Naive thymus-derived CD4-positive, alpha-beta T cell (primary cell): ENCODE data around the gene CEL. TPM values are rescaled to one million over a fixed set of nuclear protein-coding genes. Genes with fewer than 3 reads are reported as not detected.
"Not testable (repeated sequence)": the region's sequence is repeated elsewhere in the genome, so short reads cannot be mapped to it uniquely, and the experiment has no call there.

ENCODE experiments used
- ATAC-seq: fragments of 150-1000 bp; cut with Tn5 transposase; 2 replicates; pipeline ENCODE4 v1.10.0; 2021; ENCODE audit warnings: mild to moderate bottlenecking, moderate library complexity
- CTCF ChIA-PET: fragments of 350-600 bp; sonication (Branson Sonifier 250); formaldehyde crosslinking; loops from one replicate; lab custom pipeline; 2021; ENCODE audit warnings: antibody characterized with exemption; lab: Charles Lee
- POLR2A ChIA-PET: fragments of 350-600 bp; sonication (Branson Sonifier 250); formaldehyde crosslinking; loops from one replicate; lab custom pipeline; 2021; ENCODE audit warnings: antibody characterized with exemption, inconsistent platforms; lab: Charles Lee
- DNase-seq, 9 donors: peaks; one replicate each; pipeline versions ENCODE4 v3.0.0 to v3.0.0-alpha.2; 2020 to 2022; ENCODE audit warnings: mixed read lengths in 1 of 9
- H3K27ac ChIP-seq: one replicate; pipeline ENCODE4 v1.7.0; 2013; ENCODE audit warnings: mild to moderate bottlenecking, low read depth, low read length, moderate library complexity
- H3K27me3 ChIP-seq, 2 donors: one replicate each; pipeline ENCODE4 v1.7.0; 2013; ENCODE audit warnings: low read length in 2 of 2, mild to moderate bottlenecking in 2 of 2, moderate library complexity in 2 of 2; ENCODE audit not compliant: control insufficient read depth in 2 of 2, insufficient read depth in 2 of 2
- H3K36me3 ChIP-seq, 3 experiments: 1 replicate in 2 of 3; 2 replicates in 1 of 3; pipeline ENCODE4 v1.7.0; 2013; ENCODE audit warnings: low read length in 3 of 3, mild to moderate bottlenecking in 3 of 3, moderate library complexity in 1 of 3; ENCODE audit not compliant: insufficient read depth in 3 of 3, control insufficient read depth in 2 of 3
- H3K4me1 ChIP-seq, 2 donors: one replicate each; pipeline ENCODE4 v1.7.0; 2013; ENCODE audit warnings: low read length in 2 of 2, mild to moderate bottlenecking in 2 of 2, moderate library complexity in 1 of 2; ENCODE audit not compliant: control insufficient read depth in 2 of 2, insufficient read depth in 2 of 2
- H3K4me3 ChIP-seq: 2 replicates; pipeline ENCODE4 v1.7.0; 2013; ENCODE audit warnings: mild to moderate bottlenecking, low read length
- H3K9me3 ChIP-seq, 3 experiments: 1 replicate in 2 of 3; 2 replicates in 1 of 3; pipeline ENCODE4 v1.7.0; 2013; ENCODE audit warnings: low read length in 3 of 3; ENCODE audit not compliant: control insufficient read depth in 2 of 3
- H3K27ac Mint-ChIP-seq, 9 donors: one replicate each; pipeline ENCODE4 v1.8.0; 2020 to 2022; ENCODE audit warnings: mixed read lengths in 9 of 9, mild to moderate bottlenecking in 8 of 9, moderate library complexity in 5 of 9, inconsistent platforms in 2 of 9
- H3K27me3 Mint-ChIP-seq, 5 donors: one replicate each; pipeline ENCODE4 v1.8.0; 2021 to 2022; ENCODE audit warnings: mixed read lengths in 5 of 5, mild to moderate bottlenecking in 1 of 5
- H3K36me3 Mint-ChIP-seq, 5 donors: one replicate each; pipeline ENCODE4 v1.8.0; 2020 to 2022; ENCODE audit warnings: mixed read lengths in 5 of 5, mild to moderate bottlenecking in 3 of 5, inconsistent platforms in 1 of 5
- H3K4me1 Mint-ChIP-seq, 7 donors: one replicate each; pipeline ENCODE4 v1.8.0; 2020 to 2022; ENCODE audit warnings: mixed read lengths in 7 of 7, mild to moderate bottlenecking in 3 of 7, inconsistent platforms in 1 of 7
- H3K4me3 Mint-ChIP-seq, 10 donors: one replicate each; pipeline ENCODE4 v1.8.0; 2020 to 2022; ENCODE audit warnings: mild to moderate bottlenecking in 10 of 10, mixed read lengths in 10 of 10, moderate library complexity in 6 of 10, inconsistent platforms in 2 of 10
- H3K9me3 Mint-ChIP-seq, 11 donors: one replicate each; pipeline ENCODE4 v1.8.0; 2020 to 2022; ENCODE audit warnings: mixed read lengths in 11 of 11, mild to moderate bottlenecking in 4 of 11, inconsistent platforms in 1 of 11, moderate library complexity in 1 of 11
- intact Hi-C, 2 donors: fragments of 100-400 bp; cut with micrococcal nuclease; formaldehyde crosslinking; loops; one replicate each; pipeline ENCODE4 v1.15.1; 2023
- polyA plus RNA-seq, 2 donors: library from polyadenylated mRNA; unstranded; fragments of 300-500 nt; fragmentation: Illumina TruSeq; gene quantifications; one replicate each; pipeline ENCODE4 v1.2.3, GENCODE V29; 2021
- total RNA-seq, 6 experiments: library from RNA in 5 of 6; stranded (reverse) in 5 of 6; gene quantifications; 1 replicate in 5 of 6; 2 replicates in 1 of 6; pipeline ENCODE4 v1.2.3 and lab custom pipeline; 2021 to 2026

CEL gene
- total and polyA plus RNA-seq, 7 experiments from 2014 or later, result 0.32 to 2.3 (median 2.2) TPM; not detected in 2

GRCh38 chr9:133058550-133059320 is 3.0 kb upstream of the CEL start:
- POLR2A ChIA-PET, result interaction anchor here (0.5 kb wide), 1 partner anchor 389 kb away, joined by 3 read pairs; the partner anchor contains the start of gene DDX31
- ATAC-seq (no peak), DNase-seq (peak in 3 of 9 donors; percentile 8 to 12 (median 9))
- Mint-ChIP-seq H3K36me3 (peaks cover 0 to 16% (median 8%) of the 10 kb centered on the region in 5 donors), H3K27me3 (no peaks in the 10 kb centered on the region), H3K9me3 (no peaks in the 10 kb centered on the region), H3K4me3 (peak overlapping the region; percentile 7 to 81 (median 59)), H3K27ac (peak overlapping the region; percentile 68 to 91 (median 87)), H3K4me1 (peaks cover 25 to 70% (median 48%) of the 10 kb centered on the region in 7 donors)
- intact Hi-C loops, result no loop called here
- peaks cover 0 to 25% (median 6%) of the 10 kb centered on the region in 3 experiments for H3K36me3 ChIP-seq
- CTCF ChIA-PET, result interaction anchor here (0.5 kb wide), 1 partner anchor 1075 kb away, joined by 3 read pairs; no protein-coding TSS in a partner anchor
- H3K27me3 ChIP-seq, result no peaks in the 10 kb centered on the region
- H3K4me1 ChIP-seq, result peaks cover 5 to 49% of the 10 kb centered on the region in 2 donors
- H3K27ac ChIP-seq, result peak overlapping the region; percentile 39
- H3K4me3 ChIP-seq, result no peak overlapping the region
- no peaks in the 10 kb centered on the region for H3K9me3 ChIP-seq

GRCh38 chr9:133059623-133060022 is 2.2 kb upstream of the CEL start:
- peaks cover 0 to 17% (median 6%) of the 10 kb centered on the region in 3 experiments for H3K36me3 ChIP-seq
- H3K27ac ChIP-seq, result peak overlapping the region; percentile 3
- H3K36me3 Mint-ChIP-seq, result peaks cover 0 to 13% (median 3%) of the 10 kb centered on the region in 5 donors
- no peaks in the 10 kb centered on the region for H3K27me3 Mint-ChIP-seq
- peaks cover 5 to 49% of the 10 kb centered on the region in 2 donors for H3K4me1 ChIP-seq
- H3K4me3 Mint-ChIP-seq, result peak overlapping the region; percentile 44 to 76 (median 67)
- peak in 1 of 9 donors; percentile 14 for DNase-seq
- peaks cover 25 to 70% (median 48%) of the 10 kb centered on the region in 7 donors for H3K4me1 Mint-ChIP-seq
- intact Hi-C loops, result no loop called here
- H3K27me3 ChIP-seq, result no peaks in the 10 kb centered on the region
- ChIA-PET POLR2A (interaction anchor here (1.0 to 1.6 kb wide), 2 partner anchors 29 to 66 kb away, joined by 4 to 5 read pairs; partner anchors contain the start of gene GTF3C5), CTCF (interaction anchor here (0.7 kb wide), 1 partner anchor 30 kb away, joined by 3 read pairs; no protein-coding TSS in a partner anchor)
- H3K9me3 ChIP-seq, result no peaks in the 10 kb centered on the region
- no peak for ATAC-seq
- H3K4me3 ChIP-seq, result no peak overlapping the region
- no peaks in the 10 kb centered on the region for H3K9me3 Mint-ChIP-seq
- peak overlapping the region; percentile 36 to 91 (median 84) for H3K27ac Mint-ChIP-seq

GRCh38 chr9:133060417-133060841 is 1.4 kb upstream of the CEL start:
- Histone ChIP-seq H3K27ac (no peak overlapping the region), H3K27me3 (no peaks in the 10 kb centered on the region), H3K36me3 (peaks cover 0 to 9% (median 6%) of the 10 kb centered on the region in 3 experiments), H3K4me1 (peaks cover 5 to 49% of the 10 kb centered on the region in 2 donors), H3K4me3 (no peak overlapping the region), H3K9me3 (no peaks in the 10 kb centered on the region)
- H3K27ac Mint-ChIP-seq, result peak overlapping the region; percentile 2 to 90 (median 75)
- ChIA-PET POLR2A (interaction anchor here (1.0 to 1.6 kb wide), 3 partner anchors 29 to 65 kb away, joined by 4 to 5 read pairs (median 4); partner anchors contain the start of gene GTF3C5), CTCF (interaction anchor here (0.7 to 0.9 kb wide), 2 partner anchors 31 to 39 kb away, joined by 3 read pairs; no protein-coding TSS in a partner anchor)
- H3K4me1 Mint-ChIP-seq, result peaks cover 25 to 67% (median 48%) of the 10 kb centered on the region in 7 donors
- H3K4me3 Mint-ChIP-seq, result peak overlapping the region; percentile 34 to 76 (median 68)
- ATAC-seq, result no peak
- peaks cover 0 to 11% (median 0%) of the 10 kb centered on the region in 5 donors for H3K36me3 Mint-ChIP-seq
- DNase-seq, result peak in 3 of 9 donors; percentile 18 to 24 (median 20)
- intact Hi-C loops, result no loop called here
- no peaks in the 10 kb centered on the region for H3K9me3 Mint-ChIP-seq
- no peaks in the 10 kb centered on the region for H3K27me3 Mint-ChIP-seq

- H3K4me3 ChIP-seq, H3K27me3 ChIP-seq, ATAC-seq, H3K27me3 Mint-ChIP-seq, intact Hi-C loops, H3K36me3 Mint-ChIP-seq, H3K9me3 ChIP-seq, H3K9me3 Mint-ChIP-seq, H3K36me3 ChIP-seq, DNase-seq, H3K27ac ChIP-seq: not testable (repeated sequence)
- Mint-ChIP-seq H3K4me1 (peaks cover 25 to 60% (median 44%) of the 10 kb centered on the region in 7 donors), H3K27ac (peak overlapping the region in 2 of 9 donors; percentile 13 to 25), H3K4me3 (peak overlapping the region in 3 of 10 donors; percentile 18 to 37 (median 19))
- POLR2A ChIA-PET, result interaction anchor here (1.3 to 1.6 kb wide), 2 partner anchors 30 to 65 kb away, joined by 4 read pairs; no protein-coding TSS in a partner anchor
- CTCF ChIA-PET, result interaction anchor here (0.9 kb wide), 1 partner anchor 39 kb away, joined by 3 read pairs; no protein-coding TSS in a partner anchor
- H3K4me1 ChIP-seq, result peaks cover 5 to 42% of the 10 kb centered on the region in 2 donors
These were observed 590 bp upstream of the CEL start for GRCh38 chr9:133061019-133061763.

- H3K9me3 Mint-ChIP-seq, H3K9me3 ChIP-seq, H3K27me3 ChIP-seq, ATAC-seq, H3K4me3 ChIP-seq, H3K27ac ChIP-seq, H3K36me3 Mint-ChIP-seq, POLR2A ChIA-PET, H3K36me3 ChIP-seq, DNase-seq, H3K27me3 Mint-ChIP-seq, intact Hi-C loops, CTCF ChIA-PET, H3K4me3 Mint-ChIP-seq, H3K27ac Mint-ChIP-seq: not testable (repeated sequence)
- peaks cover 5 to 29% of the 10 kb centered on the region in 2 donors for H3K4me1 ChIP-seq
- peaks cover 20 to 48% (median 33%) of the 10 kb centered on the region in 7 donors for H3K4me1 Mint-ChIP-seq
These were observed 788 bp downstream of the CEL start for GRCh38 chr9:133062569-133062968.

- CTCF ChIA-PET, result no interaction called here
These were observed 1.3 kb downstream of the CEL start for GRCh38 chr9:133063159-133063499.

More at GRCh38 chr9:133063159-133063499, 1.3 kb downstream of the CEL start:
- Mint-ChIP-seq H3K36me3 (peaks cover 0 to 5% (median 0%) of the 10 kb centered on the region in 5 donors), H3K9me3 (no peaks in the 10 kb centered on the region), H3K4me1 (peaks cover 17 to 42% (median 28%) of the 10 kb centered on the region in 7 donors), H3K4me3 (peak overlapping the region in 1 of 10 donors; percentile 25), H3K27ac (peak overlapping the region in 1 of 9 donors; percentile 25), H3K27me3 (no peaks in the 10 kb centered on the region)
- Histone ChIP-seq H3K36me3 (no peaks in the 10 kb centered on the region), H3K27ac (no peak overlapping the region), H3K4me3 (no peak overlapping the region), H3K9me3 (no peaks in the 10 kb centered on the region), H3K27me3 (no peaks in the 10 kb centered on the region), H3K4me1 (peaks cover 5 to 25% of the 10 kb centered on the region in 2 donors)
- POLR2A ChIA-PET, result interaction anchor here (1.1 kb wide), 1 partner anchor 34 kb away, joined by 4 read pairs; no protein-coding TSS in a partner anchor
- ATAC-seq (no peak), DNase-seq (no peak)
- intact Hi-C loops, result no loop called here
